Endometrium (tissue), 2 donors: ENCODE measurements around the gene ZNF723.
"Not testable (repeated sequence)": the region's sequence is repeated elsewhere in the genome, so short reads cannot be mapped to it uniquely, and the experiment has no call there.

Source experiments
- FAIRE-seq: peaks from 2 replicates; lab custom pipeline; 2012; peaks lifted over from hg19 to GRCh38; lab: Jason Lieb, UNC
- donor health status: control.
- donor health status: control.

The ZNF723 gene

GRCh38 chr19:22832031-22832762 lies at the start of gene ZNF723:
Gene ZNF723 (plus strand): TSS chr19:22832291. CDS start chr19:22832380, 89 bp downstream.
- no peak for FAIRE-seq

- no peak for FAIRE-seq
Observed at GRCh38 chr19:22783651-22784410, 48.3 kb upstream of the ZNF723 start, which contains the start of gene ZNF99. Gene ZNF99 (minus strand): TSS chr19:22784151. CDS start chr19:22784016, 135 bp downstream.

- FAIRE-seq: not testable (repeated sequence)
Observed at GRCh38 chr19:22792863-22793262, 39.2 kb upstream of the ZNF723 start.

GRCh38 chr19:22797040-22797439 lies 35.1 kb upstream of the ZNF723 start:
- no peak for FAIRE-seq

- FAIRE-seq: no peak
Observed at GRCh38 chr19:22806418-22806817, 25.7 kb upstream of the ZNF723 start.

GRCh38 chr19:22807061-22807835 lies 24.8 kb upstream of the ZNF723 start:
- FAIRE-seq: no peak

GRCh38 chr19:22814124-22814523 lies 18.0 kb upstream of the ZNF723 start:
- no peak for FAIRE-seq

GRCh38 chr19:22831211-22831610 lies 880 bp upstream of the ZNF723 start:
- no peak for FAIRE-seq

GRCh38 chr19:22857713-22858320 lies 25.7 kb downstream of the ZNF723 start:
- not testable (repeated sequence) for FAIRE-seq

GRCh38 chr19:22882797-22883196 lies 50.7 kb downstream of the ZNF723 start:
- FAIRE-seq: no peak

GRCh38 chr19:22893855-22894270 lies 61.8 kb downstream of the ZNF723 start:
- FAIRE-seq: no peak

GRCh38 chr19:22901431-22902130 lies 69.5 kb downstream of the ZNF723 start:
- no peak for FAIRE-seq
